Testis (tissue), 3 donors: ENCODE results near the gene BBC3. TPM values are rescaled to one million over a fixed set of nuclear protein-coding genes. Genes with fewer than 3 reads are reported as not detected.
A peak's percentile ranks its signal among the peaks of the same experiment; 100 is the strongest.

Experiments
- DNase-seq: peaks from one replicate; pipeline ENCODE4 v3.0.0-alpha.2; 2019
- H3K27ac ChIP-seq, 2 donors: fragments of 200-600 bp; sonication (generic); one replicate each; pipeline ENCODE4 v1.5.1; 2019
- H3K27me3 ChIP-seq: fragments of 200-600 bp; sonication (generic); one replicate; pipeline ENCODE4 v1.5.1; 2019
- H3K36me3 ChIP-seq: fragments of 200-600 bp; sonication (generic); one replicate; pipeline ENCODE4 v1.5.1; 2017; ENCODE audit warnings: low read depth; ENCODE audit errors: missing control alignments
- H3K4me1 ChIP-seq: fragments of 200-600 bp; sonication (generic); one replicate; pipeline ENCODE4 v1.5.1; 2019
- H3K4me3 ChIP-seq, 2 donors: fragments of 200-600 bp; sonication (generic); one replicate each; pipeline ENCODE4 v1.5.1; 2017 to 2019
- H3K9me3 ChIP-seq: fragments of 200-600 bp; sonication (generic); one replicate; pipeline ENCODE4 v1.5.1; 2017
- CTCF ChIP-seq, 3 experiments: fragments of 450-650 bp in 2 of 3; fragments of 200-600 bp in 1 of 3; sonication (generic) in 1 of 3; IDR thresholded peaks; one replicate each; pipeline ENCODE4 v1.5.1; 2016 to 2019; ENCODE audit warnings: antibody characterized with exemption in 3 of 3, mild to moderate bottlenecking in 2 of 3, moderate library complexity in 1 of 3
- POLR2A ChIP-seq: fragments of 450-650 bp; IDR thresholded peaks from one replicate; pipeline ENCODE4 v1.6.1; 2017; ENCODE audit warnings: antibody characterized with exemption, mild to moderate bottlenecking, moderate library complexity
- WGBS, 2 donors: methylation state at CpG; one replicate each; pipeline ENCODE4 v1.1.5; 2018; 5-methylcytosine and 5-hydroxymethylcytosine counted together
- intact Hi-C: fragments of 100-400 bp; cut with DNase I; formaldehyde crosslinking; loops from one replicate; pipeline ENCODE4 v1.15.1; 2023; ENCODE audit warnings: low total_unique reads
- polyA plus RNA-seq: library from polyadenylated mRNA; stranded (reverse); fragments of 350-450 nt; fragmentation: Illumina TruSeq; extraction: RNeasy Lipid Tissue Mini Kit (QIAGEN cat#74804); gene quantifications from one replicate; pipeline ENCODE4 v1.2.3, GENCODE V29; 2014; ENCODE audit warnings: low read depth, low replicate concordance; ENCODE audit not compliant: insufficient read depth
- total RNA-seq, 2 donors: library from RNA; depleted of rRNA; stranded (reverse); fragments of >200 nt; gene quantifications; one replicate each; pipeline ENCODE4 v1.2.3, GENCODE V29; 2016

BBC3 gene
- total and polyA plus RNA-seq, 3 donors from 2014 or later = 3.3 to 10.2 (median 10.0) TPM

GRCh38 chr19:47228168-47228936 is 2.6 kb downstream of the BBC3 start:
- peak overlapping the region; percentile 99 for H3K27ac ChIP-seq
- TF ChIP-seq POLR2A (no peak), CTCF (IDR thresholded peaks at IDR 0.05) (no peak)
- H3K4me1 ChIP-seq = peaks cover 26% of the 10 kb centered on the region
- WGBS, 2 donors = 7 to 9% methylated on average over 14 to 31 of the region's 50 CpGs
- intact Hi-C loops = no loop called here
- peak overlapping the region; percentile 45 to 75 for H3K4me3 ChIP-seq
- H3K36me3 ChIP-seq = no peaks in the 10 kb centered on the region
- H3K9me3 ChIP-seq = no peaks in the 10 kb centered on the region
- DNase-seq = peak; percentile 52
- H3K27me3 ChIP-seq = no peaks in the 10 kb centered on the region

- Histone ChIP-seq H3K4me1 (peaks cover 26% of the 10 kb centered on the region), H3K27ac (peak overlapping the region; percentile 99), H3K4me3 (peak overlapping the region; percentile 45 to 75), H3K9me3 (no peaks in the 10 kb centered on the region), H3K27me3 (no peaks in the 10 kb centered on the region), H3K36me3 (no peaks in the 10 kb centered on the region)
- 1 to 3% methylated on average over 6 to 27 of the region's 27 CpGs for whole genome bisulfite sequencing, 2 donors
- intact Hi-C loops = no loop called here
- peak; percentile 91 for DNase-seq
- no peak for TF ChIP-seq CTCF (IDR thresholded peaks at IDR 0.05)
- TF ChIP-seq POLR2A = no peak
Observed at GRCh38 chr19:47227352-47228167, 3.4 kb downstream of the BBC3 start.

- Histone ChIP-seq H3K4me3 (peak overlapping the region; percentile 64 to 75), H3K9me3 (no peaks in the 10 kb centered on the region), H3K27ac (peak overlapping the region; percentile 99), H3K36me3 (no peaks in the 10 kb centered on the region), H3K27me3 (no peaks in the 10 kb centered on the region), H3K4me1 (peaks cover 23% of the 10 kb centered on the region)
- intact Hi-C loops = no loop called here
- DNase-seq = peak; percentile 92
- WGBS, 2 donors = 2 to 4% methylated on average over 9 to 41 of the region's 56 CpGs
- TF ChIP-seq CTCF (IDR thresholded peaks at IDR 0.05) = no peak
- no peak for TF ChIP-seq POLR2A
Observed at GRCh38 chr19:47226426-47227351, 4.3 kb downstream of the BBC3 start.

GRCh38 chr19:47225746-47226425 is 5.1 kb downstream of the BBC3 start:
- peak; percentile 90 for DNase-seq
- peak; percentile 98 for TF ChIP-seq POLR2A
- TF ChIP-seq CTCF (IDR thresholded peaks at IDR 0.05) = peak in 2 of 3 experiments; percentile 37 to 76
- intact Hi-C loops = no loop called here
- Histone ChIP-seq H3K27me3 (no peaks in the 10 kb centered on the region), H3K4me1 (peaks cover 19% of the 10 kb centered on the region), H3K36me3 (no peaks in the 10 kb centered on the region), H3K9me3 (no peaks in the 10 kb centered on the region), H3K27ac (peak overlapping the region; percentile 99), H3K4me3 (peak overlapping the region; percentile 64 to 75)
- 3 to 14% methylated on average over 8 to 28 of the region's 59 CpGs for WGBS, 2 donors
